SK-N-SH (cell line): ENCODE measurements around the gene VRK2.

ENCODE experiments used
- EP300 ChIP-seq, 2 experiments: IDR thresholded peaks; 2 replicates each; pipeline versions ENCODE4 v1.4.0 to v1.6.1; 2012; ENCODE audit warnings: borderline replicate concordance in 1 of 2, low read depth in 1 of 2, low read length in 1 of 2
- FOXM1 ChIP-seq: IDR thresholded peaks from 2 replicates; pipeline ENCODE4 v1.4.0; 2012; ENCODE audit warnings: low read depth, mild to moderate bottlenecking
- GABPA ChIP-seq: IDR thresholded peaks from 2 replicates; pipeline ENCODE4 v1.4.0; 2012; ENCODE audit warnings: low read depth, mild to moderate bottlenecking
- POLR2AphosphoS5 ChIP-seq: IDR thresholded peaks from 2 replicates; pipeline ENCODE4 v1.6.1; 2012; ENCODE audit warnings: low read depth, low read length
- RFX5 ChIP-seq: IDR thresholded peaks from 2 replicates; pipeline ENCODE4 v1.6.1; 2012; ENCODE audit warnings: mild to moderate bottlenecking, improper control_type of control experiment, low read length
- SIN3A ChIP-seq: IDR thresholded peaks from 2 replicates; pipeline ENCODE4 v1.6.1; 2012; ENCODE audit warnings: low read depth, mild to moderate bottlenecking, low read length, moderate library complexity, borderline replicate concordance
- TEAD4 ChIP-seq: IDR thresholded peaks from 2 replicates; pipeline ENCODE4 v1.4.0; 2012; ENCODE audit warnings: mild to moderate bottlenecking, borderline replicate concordance; ENCODE audit not compliant: insufficient read depth
- TF ChIP-seq, protein P1 (sequence below): fragments of 200-600 bp; sonication (generic); IDR thresholded peaks from 2 replicates; pipeline ENCODE4 v1.6.1; 2017; ENCODE audit warnings: antibody characterized with exemption, mild to moderate bottlenecking, moderate library complexity

DNA sequence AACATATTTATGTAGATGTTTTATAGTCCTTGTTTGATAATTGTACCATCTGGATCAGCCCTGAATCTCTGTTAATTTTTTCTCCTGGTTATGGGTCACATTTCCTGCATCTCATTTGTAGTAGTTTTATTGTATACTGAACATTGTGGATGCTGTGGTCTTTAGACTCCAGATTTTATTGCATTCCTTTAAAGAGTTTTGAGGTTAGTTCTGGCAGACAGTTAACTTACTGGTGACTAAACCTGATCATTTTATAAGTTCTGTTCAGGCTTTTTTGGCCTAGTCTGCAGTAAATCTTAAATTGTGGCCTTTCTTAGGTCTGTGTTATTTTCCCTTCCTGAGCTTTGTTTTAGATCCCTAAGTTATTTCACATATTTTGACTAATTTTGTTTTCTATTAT, 110.2 kb downstream of the VRK2 start:
- TF ChIP-seq, protein P1, sequence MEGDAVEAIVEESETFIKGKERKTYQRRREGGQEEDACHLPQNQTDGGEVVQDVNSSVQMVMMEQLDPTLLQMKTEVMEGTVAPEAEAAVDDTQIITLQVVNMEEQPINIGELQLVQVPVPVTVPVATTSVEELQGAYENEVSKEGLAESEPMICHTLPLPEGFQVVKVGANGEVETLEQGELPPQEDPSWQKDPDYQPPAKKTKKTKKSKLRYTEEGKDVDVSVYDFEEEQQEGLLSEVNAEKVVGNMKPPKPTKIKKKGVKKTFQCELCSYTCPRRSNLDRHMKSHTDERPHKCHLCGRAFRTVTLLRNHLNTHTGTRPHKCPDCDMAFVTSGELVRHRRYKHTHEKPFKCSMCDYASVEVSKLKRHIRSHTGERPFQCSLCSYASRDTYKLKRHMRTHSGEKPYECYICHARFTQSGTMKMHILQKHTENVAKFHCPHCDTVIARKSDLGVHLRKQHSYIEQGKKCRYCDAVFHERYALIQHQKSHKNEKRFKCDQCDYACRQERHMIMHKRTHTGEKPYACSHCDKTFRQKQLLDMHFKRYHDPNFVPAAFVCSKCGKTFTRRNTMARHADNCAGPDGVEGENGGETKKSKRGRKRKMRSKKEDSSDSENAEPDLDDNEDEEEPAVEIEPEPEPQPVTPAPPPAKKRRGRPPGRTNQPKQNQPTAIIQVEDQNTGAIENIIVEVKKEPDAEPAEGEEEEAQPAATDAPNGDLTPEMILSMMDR = no peak
- TF ChIP-seq SIN3A (no peak), FOXM1 (no peak), RFX5 (no peak), POLR2AphosphoS5 (no peak), EP300 (IDR thresholded peaks at IDR 0.05; ENCODE audit: borderline replicate concordance in 1 of 2, low read depth in 1 of 2, low read length in 1 of 2) (no peak), TEAD4 (no peak), GABPA (no peak)
